ENCODE measurements around the gene RTF2. TPM values are rescaled to one million over a fixed set of nuclear protein-coding genes. Genes with fewer than 3 reads are reported as not detected.

Gene RTF2
- total and polyA plus RNA-seq, 10 donors, result 50.3 to 89.3 (median 76.3) TPM

GRCh38 chr20:56461576-56461975 lies 6.9 kb upstream of the RTF2 start:
- intact Hi-C loops (cut with DNase I; ENCODE audit: low total_unique reads), result no loop called here
- H3K4me1 ChIP-seq, result peaks cover 0 to 57% (median 23%) of the 10 kb centered on the region in 6 donors
- peaks cover 0 to 26% (median 10%) of the 10 kb centered on the region in 6 donors for H3K36me3 ChIP-seq
- no peaks in the 10 kb centered on the region for H3K27me3 ChIP-seq (replicated peaks in 1 of 7)
- no peak for DNase-seq
- H3K4me3 ChIP-seq, result no peak overlapping the region
- H3K27ac ChIP-seq, result no peak overlapping the region
- H3K9me3 ChIP-seq, result no peaks in the 10 kb centered on the region
- WGBS, 5 donors, result 75 to 89% (median 83%) methylated on average over 3 of the region's 3 CpGs
- TF ChIP-seq POLR2AphosphoS5 (IDR thresholded peaks at IDR 0.05) (no peak), POLR2A (IDR thresholded peaks at IDR 0.05) (no peak), CTCF (IDR thresholded peaks at IDR 0.05 in 8 of 11, conservative IDR thresholded peaks at IDR 0.05 in 3 of 11) (no peak)

DNA sequence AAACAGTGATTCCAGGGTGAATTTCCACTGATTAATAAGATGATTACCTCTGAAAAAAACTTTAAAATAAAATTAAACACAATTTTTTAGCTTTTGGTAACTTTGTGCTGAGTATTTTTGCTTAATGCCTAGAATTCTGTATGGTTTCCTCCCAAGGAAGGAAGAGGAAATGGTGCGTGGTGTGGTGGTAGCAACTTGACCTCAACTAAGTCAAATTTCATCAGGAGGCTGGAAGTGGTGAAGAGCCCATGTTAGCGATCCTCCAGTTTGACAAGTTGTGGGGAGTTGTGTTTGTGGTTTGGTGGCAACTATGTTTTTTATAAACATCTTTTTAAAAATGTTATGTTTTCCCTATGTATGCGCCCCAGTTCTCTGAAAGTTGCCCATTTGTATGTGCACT lies 5.0 kb upstream of the RTF2 start:
- Histone ChIP-seq H3K27ac (no peak overlapping the region), H3K27me3 (replicated peaks in 1 of 7) (no peaks in the 10 kb centered on the region), H3K36me3 (peaks cover 0 to 23% (median 8%) of the 10 kb centered on the region in 6 donors), H3K4me3 (no peak overlapping the region), H3K4me1 (peaks cover 3 to 72% (median 33%) of the 10 kb centered on the region in 6 donors), H3K9me3 (no peaks in the 10 kb centered on the region)
- DNase-seq, result no peak
- TF ChIP-seq POLR2AphosphoS5 (IDR thresholded peaks at IDR 0.05) (peak in 1 of 3 donors; percentile 17), POLR2A (IDR thresholded peaks at IDR 0.05) (no peak)
- intact Hi-C loops (cut with DNase I; ENCODE audit: low total_unique reads), result no loop called here
- WGBS, 5 donors, result 28 to 35% (median 31%) methylated on average over 3 of the region's 3 CpGs

- Histone ChIP-seq H3K27ac (peak overlapping the region; percentile 3 to 66 (median 40)), H3K4me1 (peaks cover 12 to 83% (median 55%) of the 10 kb centered on the region in 6 donors), H3K9me3 (no peaks in the 10 kb centered on the region), H3K27me3 (replicated peaks in 1 of 7) (no peaks in the 10 kb centered on the region), H3K4me3 (no peak overlapping the region), H3K36me3 (peaks cover 0 to 10% (median 0%) of the 10 kb centered on the region in 6 donors)
- 36 to 51% (median 41%) methylated on average over 7 of the region's 7 CpGs for WGBS, 5 donors
- no peak for TF ChIP-seq POLR2A (IDR thresholded peaks at IDR 0.05)
- peak in 1 of 3 donors; percentile 25 for TF ChIP-seq POLR2AphosphoS5 (IDR thresholded peaks at IDR 0.05)
- intact Hi-C loops (cut with DNase I; ENCODE audit: low total_unique reads), result loop anchor here (5.0 kb wide), 1 partner anchor 64 kb away; no protein-coding TSS in a partner anchor
- no peak for DNase-seq
Measured at GRCh38 chr20:56465997-56466396, 2.4 kb upstream of the RTF2 start.

- intact Hi-C loops (cut with DNase I; ENCODE audit: low total_unique reads), result loop anchor here (5.0 kb wide), 1 partner anchor 66 kb away; no protein-coding TSS in a partner anchor
- Histone ChIP-seq H3K36me3 (peaks cover 0 to 28% (median 3%) of the 10 kb centered on the region in 6 donors), H3K27me3 (replicated peaks in 1 of 7) (no peaks in the 10 kb centered on the region), H3K9me3 (no peaks in the 10 kb centered on the region), H3K4me1 (peaks cover 12 to 88% (median 58%) of the 10 kb centered on the region in 6 donors), H3K4me3 (peak overlapping the region; percentile 57 to 95 (median 67)), H3K27ac (peak overlapping the region in 7 of 8 donors; percentile 83 to 95 (median 91))
- TF ChIP-seq POLR2A (IDR thresholded peaks at IDR 0.05), result no peak
- no peak for TF ChIP-seq POLR2AphosphoS5 (IDR thresholded peaks at IDR 0.05)
- no peak for TF ChIP-seq CTCF (IDR thresholded peaks at IDR 0.05 in 8 of 11, conservative IDR thresholded peaks at IDR 0.05 in 3 of 11)
- DNase-seq, result no peak
- 5 to 7% (median 5%) methylated on average over 6 to 7 of the region's 7 CpGs for WGBS, 5 donors
Measured at GRCh38 chr20:56467968-56468315, 485 bp upstream of the RTF2 start.

GRCh38 chr20:56469077-56469449 lies 636 bp downstream of the RTF2 start:
- H3K27me3 ChIP-seq (replicated peaks in 1 of 7), result no peaks in the 10 kb centered on the region
- 21 to 28% (median 25%) methylated on average over 8 of the region's 8 CpGs for WGBS, 5 donors
- H3K36me3 ChIP-seq, result peaks cover 0 to 39% (median 14%) of the 10 kb centered on the region in 6 donors
- peak overlapping the region; percentile 57 to 95 (median 67) for H3K4me3 ChIP-seq
- H3K9me3 ChIP-seq, result no peaks in the 10 kb centered on the region
- TF ChIP-seq POLR2AphosphoS5 (IDR thresholded peaks at IDR 0.05) (no peak), POLR2A (IDR thresholded peaks at IDR 0.05) (no peak), CTCF (IDR thresholded peaks at IDR 0.05 in 8 of 11, conservative IDR thresholded peaks at IDR 0.05 in 3 of 11) (no peak)
- intact Hi-C loops (cut with DNase I; ENCODE audit: low total_unique reads), result loop anchor here (5.0 kb wide), 1 partner anchor 67 kb away; no protein-coding TSS in a partner anchor
- peak overlapping the region; percentile 83 to 95 (median 91) for H3K27ac ChIP-seq
- no peak for DNase-seq
- H3K4me1 ChIP-seq, result peaks cover 12 to 77% (median 48%) of the 10 kb centered on the region in 6 donors

Measured in spleen (tissue), 11 donors.